ENCODE measurements around the gene KLHL40.

KLHL40 gene

GRCh38 chr3:42658091-42658770 lies 27.1 kb upstream of the KLHL40 start:
- no peak for DNase-seq

DNA sequence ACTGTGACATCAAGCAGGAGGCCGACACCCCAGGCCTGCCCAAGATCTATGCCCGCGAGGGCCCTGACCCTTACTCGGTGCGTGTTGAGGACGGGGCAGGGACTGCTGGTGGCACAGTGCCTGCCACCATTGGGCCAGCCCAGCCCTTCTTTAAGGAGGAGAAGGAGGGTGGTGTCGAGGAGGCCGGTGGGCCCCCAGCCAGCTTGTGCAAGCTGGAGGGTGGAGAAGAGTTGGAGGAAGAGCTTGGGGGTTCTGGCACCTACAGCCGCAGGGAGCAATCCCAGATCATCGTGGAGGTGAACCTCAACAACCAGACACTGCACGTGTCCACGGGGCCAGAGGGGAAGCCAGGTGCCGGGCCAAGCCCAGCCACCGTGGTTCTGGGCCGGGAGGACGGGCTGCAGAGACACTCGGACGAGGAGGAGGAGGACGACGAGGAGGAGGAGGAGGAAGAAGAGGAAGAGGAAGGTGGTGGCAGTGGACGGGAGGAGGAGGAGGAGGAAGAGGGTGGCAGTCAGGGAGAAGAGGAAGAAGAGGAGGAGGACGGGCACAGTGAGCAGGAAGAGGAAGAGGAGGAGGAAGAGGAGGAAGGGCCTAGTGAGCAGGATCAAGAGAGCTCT lies 26.5 kb upstream of the KLHL40 start:
- DNase-seq: no peak

- no peak for DNase-seq
These were observed 25.7 kb upstream of the KLHL40 start for GRCh38 chr3:42659451-42660130.

DNA sequence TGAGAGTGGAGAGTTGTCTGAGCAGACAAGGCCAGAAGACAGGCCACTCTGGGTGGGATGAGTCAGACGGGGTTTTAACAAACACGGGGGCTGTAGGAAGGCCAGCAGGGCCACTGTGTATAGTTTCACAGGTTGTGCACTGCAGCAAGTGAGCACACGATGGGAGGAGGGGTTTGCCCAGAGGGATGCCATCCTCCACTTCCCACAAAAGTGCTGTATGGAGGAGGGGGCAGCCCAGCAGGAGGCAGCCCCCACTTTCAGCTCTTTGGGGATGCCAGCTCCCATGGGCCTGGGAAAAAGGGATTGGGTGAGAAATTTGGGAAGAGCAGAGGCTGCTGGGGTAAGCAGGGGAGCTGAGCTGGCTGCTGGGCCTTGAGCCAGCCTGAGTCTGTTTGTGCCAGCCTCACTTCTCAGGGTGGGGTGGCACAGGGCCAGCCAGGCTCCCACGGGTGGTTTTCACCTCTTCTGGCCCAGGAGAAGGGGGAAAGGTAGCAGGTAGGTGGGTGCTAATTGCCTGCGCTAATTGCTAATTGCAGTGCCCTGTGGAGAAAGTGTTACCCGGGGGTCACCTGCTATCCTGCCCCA lies 25.1 kb upstream of the KLHL40 start:
- DNase-seq: no peak

DNA sequence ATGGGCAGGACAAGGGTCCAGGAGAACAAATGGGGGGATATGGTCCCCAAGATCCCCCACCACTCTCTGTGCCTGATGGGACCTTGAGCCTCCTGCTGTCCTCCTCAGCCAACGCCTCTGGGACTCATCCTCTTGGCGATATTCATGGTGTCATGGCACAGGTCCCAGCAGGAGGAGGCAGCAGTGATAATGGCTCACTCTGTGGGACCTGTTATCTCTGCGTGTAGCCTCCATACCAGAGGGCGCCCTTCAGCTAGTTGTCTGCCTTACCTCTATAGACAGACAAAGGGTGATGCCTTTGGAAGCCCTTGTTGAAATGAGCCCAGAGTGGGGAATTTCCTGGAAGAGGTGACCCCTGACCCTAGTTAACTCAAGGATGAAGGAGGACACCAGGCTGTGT lies 24.4 kb upstream of the KLHL40 start:
- no peak for DNase-seq

- DNase-seq: no peak
These were observed 23.7 kb upstream of the KLHL40 start for GRCh38 chr3:42661593-42662022.

GRCh38 chr3:42662037-42662812 lies 23.1 kb upstream of the KLHL40 start:
- no peak for DNase-seq

- DNase-seq: no peak
These were observed 22.4 kb upstream of the KLHL40 start for GRCh38 chr3:42662813-42663535.

GRCh38 chr3:42663581-42664437 lies 21.5 kb upstream of the KLHL40 start:
- DNase-seq: no peak

GRCh38 chr3:42664438-42664803 lies 20.9 kb upstream of the KLHL40 start:
- DNase-seq: no peak

GRCh38 chr3:42665050-42665878 lies 20.1 kb upstream of the KLHL40 start:
- DNase-seq: no peak

DNA sequence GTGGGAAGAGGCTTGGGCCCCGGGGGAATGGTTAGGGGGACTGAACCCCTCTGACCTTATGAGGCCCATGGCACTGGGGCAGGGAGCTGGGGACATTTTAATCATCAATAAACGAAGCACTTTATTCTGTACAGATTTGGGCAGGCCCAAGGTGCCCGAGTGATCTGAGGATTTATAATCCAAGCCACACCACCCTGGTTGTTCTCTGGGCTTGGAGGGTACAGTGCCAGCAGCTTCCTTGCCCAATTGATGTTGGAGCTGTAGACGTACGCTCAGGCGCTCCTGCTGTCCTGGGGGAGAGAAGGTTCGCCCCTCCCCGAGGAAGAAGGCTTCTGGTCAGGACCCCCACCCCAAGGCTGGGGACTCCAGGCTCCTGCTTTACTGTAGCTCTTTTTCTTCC lies 19.3 kb upstream of the KLHL40 start:
- no peak for DNase-seq

DNA sequence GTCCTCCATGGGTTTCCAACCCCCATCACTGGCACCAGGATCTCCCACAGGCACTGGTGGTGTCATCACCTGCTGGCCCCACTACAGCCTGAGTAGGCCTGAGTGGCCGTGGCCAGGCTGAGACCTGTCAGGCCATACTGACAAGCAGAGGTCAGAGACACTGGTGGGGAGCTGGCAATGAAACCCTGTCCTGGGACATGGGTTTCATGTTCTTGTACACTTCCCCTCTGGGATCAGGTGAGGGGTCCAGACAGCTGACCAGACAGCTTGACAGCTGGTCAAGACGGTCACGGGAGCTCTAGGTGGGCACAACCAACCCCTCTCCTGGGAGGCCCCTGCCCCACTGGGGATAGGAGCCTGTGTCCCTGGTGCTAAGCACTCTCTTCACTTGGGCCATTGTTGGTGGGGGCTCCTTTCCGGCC lies 18.7 kb upstream of the KLHL40 start:
- no peak for DNase-seq

GRCh38 chr3:42667096-42667522 lies 18.2 kb upstream of the KLHL40 start:
- DNase-seq: no peak

- DNase-seq: no peak
These were observed 17.6 kb upstream of the KLHL40 start for GRCh38 chr3:42667523-42668412.

- no peak for DNase-seq
These were observed 16.9 kb upstream of the KLHL40 start for GRCh38 chr3:42668413-42668760.

GRCh38 chr3:42668793-42669217 lies 16.5 kb upstream of the KLHL40 start:
- DNase-seq: no peak

DNA sequence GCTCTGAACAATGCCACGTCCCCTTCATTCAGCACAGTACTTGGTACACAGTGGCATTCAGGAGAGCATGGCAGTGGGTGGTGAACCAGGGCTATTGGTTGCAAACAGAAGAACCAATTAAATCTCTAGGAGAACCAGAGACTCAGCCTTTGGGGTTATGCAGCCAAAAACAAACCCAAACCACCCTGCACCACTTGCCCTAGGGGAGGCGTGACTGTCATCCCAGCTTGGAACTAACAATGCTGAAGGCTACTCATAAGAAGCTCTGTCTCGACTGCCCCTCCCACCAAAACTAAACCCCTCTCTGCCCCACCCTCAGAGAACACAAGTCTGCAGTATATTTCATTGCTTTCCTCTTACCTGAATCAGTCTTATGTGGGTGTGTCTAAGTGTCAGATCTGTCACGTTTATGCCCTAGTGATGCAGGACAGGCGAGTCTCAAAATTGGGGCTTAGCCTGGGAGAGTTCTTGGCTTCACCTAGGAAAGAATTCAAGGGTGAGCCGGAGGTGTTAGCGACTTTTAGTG lies 15.2 kb upstream of the KLHL40 start:
- DNase-seq: no peak

DNA sequence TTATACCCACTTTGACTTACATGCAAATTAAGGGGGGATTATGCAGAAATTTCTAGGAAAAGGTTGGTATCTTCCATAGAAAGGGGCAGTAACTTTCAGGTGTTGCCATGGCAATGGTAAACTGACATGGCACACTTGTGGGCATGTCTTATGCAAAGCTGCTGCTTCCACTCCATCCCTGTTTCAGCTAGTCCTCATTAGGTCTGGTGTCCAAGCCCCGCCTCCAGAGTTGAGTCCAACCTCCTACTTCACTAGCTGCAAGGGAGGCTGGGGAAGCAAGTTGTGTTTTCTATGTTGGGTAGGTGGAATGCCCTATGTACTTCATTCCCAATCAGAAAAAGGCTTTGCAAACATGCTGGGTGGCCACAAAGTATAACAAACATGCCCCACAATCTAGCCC lies 14.7 kb upstream of the KLHL40 start:
- DNase-seq: no peak

Data from GDM1 (cell line).